ENCODE results near the gene P2RY6. TPM values are rescaled to one million over a fixed set of nuclear protein-coding genes. Genes with fewer than 3 reads are reported as not detected.

The P2RY6 gene, protein sequence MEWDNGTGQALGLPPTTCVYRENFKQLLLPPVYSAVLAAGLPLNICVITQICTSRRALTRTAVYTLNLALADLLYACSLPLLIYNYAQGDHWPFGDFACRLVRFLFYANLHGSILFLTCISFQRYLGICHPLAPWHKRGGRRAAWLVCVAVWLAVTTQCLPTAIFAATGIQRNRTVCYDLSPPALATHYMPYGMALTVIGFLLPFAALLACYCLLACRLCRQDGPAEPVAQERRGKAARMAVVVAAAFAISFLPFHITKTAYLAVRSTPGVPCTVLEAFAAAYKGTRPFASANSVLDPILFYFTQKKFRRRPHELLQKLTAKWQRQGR
- 1.5 and 2.5 TPM in 2 replicates for total RNA-seq

GRCh38 chr11:73271936-73272679 lies at the start of gene P2RY6:
Gene P2RY6, plus strand, starts transcription at chr11:73272338. Its CDS starts 24,181 bp downstream, at chr11:73296519.

DNA sequence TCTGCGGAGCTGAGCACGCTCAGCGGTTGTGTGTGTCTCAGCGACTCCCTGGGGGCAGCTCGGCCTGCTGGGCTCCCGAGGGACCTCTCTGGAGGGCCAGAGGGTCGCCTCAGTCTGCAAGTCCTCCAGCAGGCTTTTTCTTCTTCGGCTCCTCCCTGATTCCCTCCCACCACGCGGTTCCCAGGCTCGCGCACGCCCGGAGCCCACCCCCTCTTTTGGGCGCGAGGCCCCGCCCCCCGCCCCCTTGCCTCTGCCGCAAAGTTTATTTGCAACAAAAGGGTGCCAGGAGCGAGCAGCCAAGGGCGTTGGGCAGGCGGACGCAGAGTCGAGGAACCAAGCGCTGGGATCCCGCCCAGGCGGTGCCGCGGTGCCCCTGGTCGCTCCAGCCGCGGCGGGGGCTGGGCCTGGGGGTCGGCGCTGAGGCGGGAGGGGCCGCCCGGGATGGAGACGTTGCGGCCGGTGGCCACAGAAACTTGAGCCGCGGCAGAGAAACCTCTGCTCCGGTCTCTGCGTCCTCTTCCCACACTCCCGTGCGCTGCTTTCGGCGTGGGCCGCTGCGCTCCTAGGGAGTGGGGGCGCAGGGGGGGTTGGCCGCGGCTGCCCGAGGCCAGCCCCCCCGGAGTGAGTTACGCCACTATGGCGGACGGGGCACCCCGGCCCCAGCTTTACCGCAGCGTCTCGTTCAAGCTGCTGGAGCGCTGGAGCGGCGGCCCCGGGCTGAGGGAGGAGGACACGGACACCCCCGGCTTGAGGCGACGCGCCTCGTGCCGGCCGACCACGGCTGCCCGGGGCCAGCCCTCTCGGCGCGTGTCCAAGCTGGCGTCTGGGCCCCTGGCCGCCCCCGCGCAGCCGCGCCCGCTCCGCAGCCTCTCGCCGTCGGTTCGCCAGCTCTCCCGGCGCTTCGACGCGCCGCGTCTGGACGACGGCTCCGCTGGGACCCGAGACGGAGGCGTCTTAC lies 36.1 kb downstream of the P2RY6 start, which contains the start of gene ARHGEF17:
Gene ARHGEF17, plus strand, starts transcription at position 274 of the 958 bp plus-strand sequence. Its CDS starts 363 bp downstream, at position 637.

Other genes starting within 250 kb of the P2RY6 start
- 23.7 and 24.7 TPM in 2 replicates for gene FCHSD2, start 130.0 kb upstream of the P2RY6 start, total RNA-seq
- gene P2RY2, start 54.1 kb upstream of the P2RY6 start, total RNA-seq = 0.65 and 0.92 TPM in 2 replicates
- gene ARHGEF17, start 35.9 kb downstream of the P2RY6 start, total RNA-seq = 90.2 and 95.1 TPM in 2 replicates
- gene RELT, start 104.1 kb downstream of the P2RY6 start, total RNA-seq = 5.1 TPM in 2 replicates